Measurements from ENCODE around the gene BAZ2A.
"Not testable (repeated sequence)": the region's sequence is repeated elsewhere in the genome, so short reads cannot be mapped to it uniquely, and the experiment has no call there.

- TF ChIP-seq CTCF, EP300 (IDR thresholded peaks at IDR 0.05): not testable (repeated sequence)
Observed at GRCh38 chr12:56653781-56654180, 23.7 kb upstream of the BAZ2A start.

Measured in ovary (tissue), 3 donors.